Naive thymus-derived CD8-positive, alpha-beta T cell (primary cell): ENCODE measurements around the gene ITGAL. TPM values are rescaled to one million over a fixed set of nuclear protein-coding genes. Genes with fewer than 3 reads are reported as not detected.

Experiments
- ATAC-seq, 2 donors: fragments of 150-1000 bp; cut with Tn5 transposase in 1 of 2; sonication (Bioruptor Pico), chemical (Tn5 transposase) in 1 of 2; 1 replicate in 1 of 2; 2 replicates in 1 of 2; pipeline ENCODE4 v1.10.0; 2021; ENCODE audit warnings: mild to moderate bottlenecking in 2 of 2, moderate library complexity in 2 of 2
- POLR2A ChIA-PET: fragments of 350-600 bp; sonication (Branson Sonifier 250); formaldehyde crosslinking; loops from one replicate; lab custom pipeline; 2021; ENCODE audit warnings: antibody characterized with exemption; lab: Charles Lee
- DNase-seq, 10 donors: peaks; one replicate each; pipeline versions ENCODE4 v3.0.0 to v3.0.0-alpha.2; 2020 to 2022
- H3K27ac Mint-ChIP-seq, 10 donors: one replicate each; pipeline ENCODE4 v1.8.0; 2020 to 2022; ENCODE audit warnings: mild to moderate bottlenecking in 10 of 10, mixed read lengths in 10 of 10, moderate library complexity in 4 of 10, inconsistent platforms in 1 of 10
- H3K27me3 Mint-ChIP-seq, 5 donors: one replicate each; pipeline ENCODE4 v1.8.0; 2021 to 2022; ENCODE audit warnings: mixed read lengths in 5 of 5
- H3K36me3 Mint-ChIP-seq, 3 donors: one replicate each; pipeline ENCODE4 v1.8.0; 2020 to 2022; ENCODE audit warnings: mixed read lengths in 3 of 3, mild to moderate bottlenecking in 2 of 3, inconsistent platforms in 1 of 3
- H3K4me1 Mint-ChIP-seq, 4 donors: one replicate each; pipeline ENCODE4 v1.8.0; 2021 to 2022; ENCODE audit warnings: mixed read lengths in 4 of 4
- H3K4me3 Mint-ChIP-seq, 10 donors: one replicate each; pipeline ENCODE4 v1.8.0; 2020 to 2022; ENCODE audit warnings: mild to moderate bottlenecking in 10 of 10, mixed read lengths in 10 of 10, moderate library complexity in 6 of 10, inconsistent platforms in 1 of 10
- H3K9me3 Mint-ChIP-seq, 9 donors: one replicate each; pipeline ENCODE4 v1.8.0; 2020 to 2022; ENCODE audit warnings: mixed read lengths in 9 of 9, mild to moderate bottlenecking in 3 of 9, inconsistent platforms in 1 of 9, moderate library complexity in 1 of 9
- polyA plus RNA-seq, 3 donors: library from polyadenylated mRNA; unstranded; fragments of 300-500 nt; fragmentation: Illumina TruSeq; gene quantifications; one replicate each; pipeline ENCODE4 v1.2.3, GENCODE V29; 2021
- total RNA-seq, 8 experiments: library from RNA in 2 of 8; stranded (reverse) in 2 of 8; gene quantifications; one replicate each; pipeline ENCODE4 v1.2.3 and lab custom pipeline; 2021 to 2026

ITGAL gene
- total and polyA plus RNA-seq, 5 experiments from 2014 or later = 121 to 339 (median 157) TPM

DNA sequence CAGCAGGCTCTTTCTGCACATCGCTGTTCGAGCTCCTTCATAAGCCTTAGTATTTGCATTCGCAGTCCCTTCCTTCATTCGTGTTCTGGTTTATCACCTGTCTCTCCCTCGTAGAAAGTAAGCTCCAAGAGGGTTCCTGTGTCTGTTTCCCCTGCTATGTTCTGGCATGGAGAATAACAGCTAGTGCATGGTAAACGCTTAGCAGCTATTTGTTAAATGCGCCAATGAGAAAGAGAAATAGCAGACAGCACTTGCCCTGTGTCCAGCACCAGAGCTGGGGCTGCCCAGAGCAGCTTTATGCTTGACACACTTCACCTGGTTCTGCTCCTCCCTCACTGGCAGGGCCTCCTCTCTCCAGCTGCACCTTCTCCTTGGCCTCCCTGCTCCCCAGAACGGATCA is 93.4 kb downstream of the ITGAL start:
- ATAC-seq (no peak), DNase-seq (no peak)
- POLR2A ChIA-PET = interaction anchor here (0.8 to 1.1 kb wide), 2 partner anchors 20 to 34 kb away, joined by 4 to 5 read pairs; partner anchors contain the start of gene ZNF785
- Mint-ChIP-seq H3K9me3 (no peaks in the 10 kb centered on the region), H3K27ac (peak overlapping the region in 7 of 10 donors; percentile 38 to 97 (median 77)), H3K4me1 (peaks cover 14 to 50% (median 34%) of the 10 kb centered on the region in 4 donors), H3K4me3 (no peak overlapping the region), H3K27me3 (no peaks in the 10 kb centered on the region), H3K36me3 (no peaks in the 10 kb centered on the region)

DNA sequence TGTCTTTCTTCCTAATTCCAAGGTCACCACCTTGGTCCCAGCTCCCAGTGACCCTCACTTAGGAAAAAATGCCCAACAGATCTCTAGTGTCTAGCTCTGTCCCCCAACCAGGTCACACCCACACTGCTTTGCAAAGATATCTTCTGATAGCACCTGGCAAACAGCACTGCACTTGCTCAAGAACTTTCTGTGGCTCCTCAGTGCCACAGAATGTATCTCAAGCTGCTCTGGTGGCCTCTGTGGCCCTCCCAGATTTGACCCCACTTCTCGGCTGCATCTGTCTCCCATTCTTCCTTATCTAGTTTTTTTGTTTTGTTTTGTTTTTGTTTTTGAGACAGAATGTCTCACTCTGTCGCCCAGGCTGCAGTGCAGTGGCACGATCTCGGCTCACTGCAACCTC is 94.0 kb downstream of the ITGAL start:
- H3K27me3 Mint-ChIP-seq = no peaks in the 10 kb centered on the region
- H3K27ac Mint-ChIP-seq = peak overlapping the region; percentile 16 to 97 (median 78)
- POLR2A ChIA-PET = interaction anchor here (1.1 to 3.0 kb wide), 3 partner anchors 8 to 94 kb away, joined by 4 to 31 read pairs (median 5); partner anchors contain the start of genes ZNF764 and ZNF785
- no peak for DNase-seq
- H3K4me3 Mint-ChIP-seq = peak overlapping the region in 1 of 10 donors; percentile 25
- no peak for ATAC-seq
- no peaks in the 10 kb centered on the region for H3K9me3 Mint-ChIP-seq
- peaks cover 11 to 48% (median 31%) of the 10 kb centered on the region in 4 donors for H3K4me1 Mint-ChIP-seq
- H3K36me3 Mint-ChIP-seq = no peaks in the 10 kb centered on the region

DNA sequence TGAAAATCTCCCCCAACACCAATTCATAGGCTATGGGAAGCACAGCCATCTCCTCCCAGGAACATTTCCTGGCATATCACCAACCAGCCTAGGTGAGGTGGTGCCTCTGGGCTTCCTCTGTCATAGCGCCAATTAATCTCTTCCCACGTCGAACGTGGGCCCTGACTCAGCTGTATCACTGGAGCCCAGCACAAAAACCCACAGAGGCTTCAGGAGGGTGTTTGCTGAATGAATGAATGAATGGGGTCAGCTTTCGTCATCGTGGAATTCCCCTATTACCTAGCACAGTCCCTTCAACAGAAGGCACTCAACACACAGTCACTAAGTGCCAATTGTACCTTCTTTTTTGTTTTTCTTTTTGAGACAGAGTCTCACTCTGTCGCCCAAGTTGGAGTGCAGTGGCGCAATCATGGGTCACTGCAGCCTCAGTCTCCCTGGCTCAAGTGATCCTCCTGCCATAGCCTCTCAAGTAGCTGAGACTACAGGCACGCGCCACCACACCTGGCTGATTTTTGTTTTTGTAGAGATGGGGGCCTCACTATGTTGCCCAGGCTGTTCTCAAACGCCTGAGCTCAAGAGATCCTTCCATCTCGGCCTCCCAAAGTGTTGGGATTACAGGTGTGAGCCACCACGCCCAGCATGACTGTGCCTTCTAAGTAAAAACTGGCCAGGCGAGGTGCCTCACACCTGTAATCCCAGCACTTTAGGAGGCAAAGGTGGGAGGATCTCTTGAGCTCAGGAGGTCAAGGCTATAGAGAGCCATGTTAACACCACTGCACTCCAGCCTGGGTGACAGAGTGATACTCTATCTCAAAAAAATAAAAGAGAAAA is 94.8 kb downstream of the ITGAL start:
- Mint-ChIP-seq H3K27ac (peak overlapping the region; percentile 94 to 100 (median 99)), H3K27me3 (no peaks in the 10 kb centered on the region), H3K4me1 (peaks cover 15 to 51% (median 34%) of the 10 kb centered on the region in 4 donors), H3K4me3 (peak overlapping the region in 8 of 10 donors; percentile 72 to 90 (median 84)), H3K36me3 (peaks cover 0 to 3% (median 0%) of the 10 kb centered on the region in 3 donors), H3K9me3 (no peaks in the 10 kb centered on the region)
- POLR2A ChIA-PET = interaction anchor here (0.6 to 3.0 kb wide), 5 partner anchors 9 to 508 kb away, joined by 4 to 31 read pairs (median 9); partner anchors contain the start of genes FBRS, ZNF764 and ZNF785
- DNase-seq = no peak
- no peak for ATAC-seq

DNA sequence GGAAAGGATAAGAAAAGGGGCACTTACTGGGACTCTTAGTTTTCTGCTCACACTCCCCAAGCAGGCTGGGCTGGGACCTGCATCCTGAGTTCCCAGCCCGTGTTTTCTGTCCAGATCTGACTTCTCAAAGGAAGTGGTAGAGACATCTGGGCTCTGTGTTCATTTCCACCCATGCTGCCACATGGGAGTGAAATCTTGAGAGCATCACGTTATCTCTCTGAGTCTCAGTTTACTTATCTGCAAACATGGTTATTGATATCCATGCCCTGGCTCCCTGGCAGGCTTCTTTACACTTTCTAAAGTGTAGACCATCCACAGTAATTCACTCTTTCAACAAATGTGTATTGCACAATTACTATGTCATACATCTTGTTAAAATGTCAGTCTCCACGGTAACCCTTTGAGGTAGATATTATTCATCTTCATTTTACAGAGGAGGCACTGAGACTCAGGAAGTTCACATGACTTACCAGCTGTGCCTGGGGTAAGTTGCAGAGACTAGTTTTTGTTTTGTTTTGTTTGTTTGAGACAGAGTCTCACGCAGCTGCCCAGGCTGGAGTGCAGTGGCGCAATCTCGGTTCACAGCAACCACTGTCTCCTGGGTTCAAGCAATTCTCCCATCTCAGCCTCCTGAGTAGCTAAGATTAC is 95.6 kb downstream of the ITGAL start:
- H3K4me1 Mint-ChIP-seq = peaks cover 15 to 52% (median 34%) of the 10 kb centered on the region in 4 donors
- POLR2A ChIA-PET = interaction anchor here (0.5 to 3.0 kb wide), 12 partner anchors 10 to 681 kb away, joined by 3 to 31 read pairs (median 4); partner anchors contain the start of genes FBRS, SEPTIN1, ZNF764 and ZNF785
- H3K36me3 Mint-ChIP-seq = peaks cover 0 to 3% (median 0%) of the 10 kb centered on the region in 3 donors
- no peaks in the 10 kb centered on the region for H3K27me3 Mint-ChIP-seq
- peak overlapping the region; percentile 64 to 90 (median 82) for H3K4me3 Mint-ChIP-seq
- ATAC-seq (peak; percentile 36 to 46), DNase-seq (peak in 9 of 10 donors; percentile 11 to 78 (median 41))
- no peaks in the 10 kb centered on the region for H3K9me3 Mint-ChIP-seq
- peak overlapping the region; percentile 94 to 100 (median 99) for H3K27ac Mint-ChIP-seq

DNA sequence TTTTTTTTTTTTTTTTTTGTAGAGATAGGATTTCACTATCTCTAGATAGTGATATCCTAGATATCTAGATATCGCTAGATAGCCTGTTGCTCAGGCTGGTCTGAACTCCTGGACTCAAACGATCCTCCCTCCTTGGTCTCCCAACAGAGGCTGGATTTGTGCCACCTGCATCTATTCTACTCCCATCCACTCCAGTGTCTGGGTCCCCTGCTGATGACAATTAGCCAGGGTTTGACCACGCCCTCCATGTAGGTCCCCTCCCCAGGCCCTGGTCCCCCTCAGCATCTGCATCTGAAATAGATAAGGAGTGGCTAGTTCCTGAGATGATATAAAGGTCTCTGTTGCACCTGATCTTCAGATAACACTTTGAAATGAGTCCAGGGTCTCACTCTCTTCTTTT is 96.7 kb downstream of the ITGAL start:
- DNase-seq = no peak
- H3K36me3 Mint-ChIP-seq = peaks cover 0 to 3% (median 0%) of the 10 kb centered on the region in 3 donors
- ATAC-seq = no peak
- no peaks in the 10 kb centered on the region for H3K27me3 Mint-ChIP-seq
- H3K4me1 Mint-ChIP-seq = peaks cover 17 to 57% (median 37%) of the 10 kb centered on the region in 4 donors
- POLR2A ChIA-PET = interaction anchor here (0.6 to 3.0 kb wide), 6 partner anchors 11 to 255 kb away, joined by 3 to 31 read pairs (median 8); partner anchors contain the start of genes DCTPP1, ZNF764 and ZNF785
- peak overlapping the region in 7 of 10 donors; percentile 12 to 65 (median 31) for H3K4me3 Mint-ChIP-seq
- peak overlapping the region in 8 of 10 donors; percentile 25 to 100 (median 94) for H3K27ac Mint-ChIP-seq
- H3K9me3 Mint-ChIP-seq = no peaks in the 10 kb centered on the region

DNA sequence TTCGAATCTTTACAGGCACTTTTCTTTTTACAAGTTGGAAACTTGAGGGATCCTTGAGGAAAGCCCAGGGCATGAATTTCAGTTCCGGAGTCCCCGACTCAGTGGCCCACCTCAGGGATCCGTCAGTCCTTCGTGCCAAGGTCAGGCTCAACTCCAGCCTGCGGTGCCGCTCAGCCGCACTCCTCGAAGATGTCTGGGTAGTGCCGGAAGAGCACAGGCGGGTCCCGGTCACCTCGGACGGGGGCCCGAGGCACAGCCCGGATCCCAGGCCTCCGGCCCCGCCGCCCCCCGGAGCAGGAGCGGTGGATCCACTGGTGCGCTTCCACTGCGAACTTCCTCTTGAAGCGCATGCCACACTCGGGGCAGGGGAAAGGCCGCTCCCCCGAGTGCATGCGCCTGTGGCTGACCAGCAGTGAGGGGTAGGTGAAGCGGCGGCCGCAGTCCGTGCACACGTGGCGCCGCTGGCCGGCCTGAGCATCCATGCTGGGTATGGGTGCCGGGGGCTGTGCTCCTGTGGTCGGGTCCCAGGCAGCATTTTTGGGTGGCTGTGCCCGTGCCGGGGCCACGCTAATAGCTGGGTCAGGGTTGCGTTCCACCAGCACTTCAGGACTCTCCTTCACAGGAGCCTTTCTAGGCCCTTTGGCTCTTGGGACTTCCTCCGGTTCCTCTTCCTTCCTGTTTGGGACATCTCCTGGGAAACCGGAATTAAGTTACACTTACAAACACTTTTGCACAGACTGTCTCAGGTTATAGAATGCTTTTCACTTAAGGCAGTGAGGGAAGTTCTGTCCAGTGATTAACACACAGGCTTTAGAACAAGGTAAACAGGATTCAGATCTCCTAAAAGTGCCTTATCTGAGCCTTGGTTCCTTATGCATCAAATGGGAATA is 97.4 kb downstream of the ITGAL start:
- ATAC-seq (no peak), DNase-seq (no peak)
- Mint-ChIP-seq H3K4me1 (peaks cover 17 to 57% (median 37%) of the 10 kb centered on the region in 4 donors), H3K36me3 (peaks cover 0 to 3% (median 0%) of the 10 kb centered on the region in 3 donors), H3K9me3 (no peaks in the 10 kb centered on the region), H3K27ac (peak overlapping the region in 8 of 10 donors; percentile 44 to 100 (median 90)), H3K27me3 (no peaks in the 10 kb centered on the region), H3K4me3 (peak overlapping the region in 8 of 10 donors; percentile 6 to 91 (median 50))
- POLR2A ChIA-PET = interaction anchor here (0.5 to 3.1 kb wide), 14 partner anchors 8 to 608 kb away, joined by 3 to 131 read pairs (median 10); partner anchors contain the start of genes DCTPP1, FBRS, PRR14 and TMEM219

DNA sequence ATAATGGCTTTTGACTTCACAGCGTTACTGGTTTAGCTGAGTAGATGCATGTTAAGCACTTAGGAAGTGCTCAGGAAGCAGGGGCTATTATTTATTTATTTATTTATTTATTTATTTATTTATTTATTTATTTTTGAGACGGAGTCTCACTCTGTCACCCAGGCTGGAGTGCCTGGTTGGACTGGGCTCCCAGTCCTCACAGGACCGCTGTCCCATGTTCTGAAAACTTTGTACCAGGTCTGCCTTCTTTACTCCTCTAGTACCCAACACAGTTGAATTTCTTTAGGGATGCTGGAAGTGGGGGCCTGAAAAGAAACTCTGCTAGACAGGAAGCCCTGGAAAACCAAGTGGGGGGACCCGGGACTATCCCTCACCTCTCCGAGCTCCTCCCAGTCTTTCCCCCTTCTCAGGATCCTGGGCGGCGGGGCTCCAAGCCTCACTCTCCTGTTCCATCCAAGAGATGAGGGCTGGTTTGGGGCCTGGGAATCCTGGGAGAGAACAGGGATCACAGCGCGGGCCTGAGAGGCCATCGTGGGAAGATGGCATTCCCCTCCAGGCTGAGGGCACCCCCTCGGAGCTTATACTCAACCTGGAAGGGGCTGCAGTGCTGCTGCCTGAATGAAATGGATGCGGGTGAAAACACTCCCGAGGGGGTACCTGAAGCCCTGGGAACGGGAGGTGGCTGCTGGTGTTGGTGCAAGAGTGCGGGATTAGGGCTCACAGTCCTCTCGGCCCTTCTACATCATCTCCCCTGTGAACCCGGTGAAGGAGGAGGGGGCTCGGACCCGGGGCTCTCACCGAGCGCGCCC is 98.3 kb downstream of the ITGAL start:
- ATAC-seq (no peak), DNase-seq (no peak)
- H3K4me1 Mint-ChIP-seq = peaks cover 17 to 57% (median 37%) of the 10 kb centered on the region in 4 donors
- H3K9me3 Mint-ChIP-seq = no peaks in the 10 kb centered on the region
- peak overlapping the region; percentile 82 to 93 (median 88) for H3K4me3 Mint-ChIP-seq
- H3K36me3 Mint-ChIP-seq = peaks cover 0 to 3% (median 0%) of the 10 kb centered on the region in 3 donors
- POLR2A ChIA-PET = interaction anchor here (0.5 to 3.1 kb wide), 30 partner anchors 9 to 609 kb away, joined by 3 to 131 read pairs (median 8); partner anchors contain the start of genes DCTPP1, FBRS, ITGAL and PRR14
- H3K27me3 Mint-ChIP-seq = no peaks in the 10 kb centered on the region
- H3K27ac Mint-ChIP-seq = peak overlapping the region; percentile 93 to 99 (median 95)

DNA sequence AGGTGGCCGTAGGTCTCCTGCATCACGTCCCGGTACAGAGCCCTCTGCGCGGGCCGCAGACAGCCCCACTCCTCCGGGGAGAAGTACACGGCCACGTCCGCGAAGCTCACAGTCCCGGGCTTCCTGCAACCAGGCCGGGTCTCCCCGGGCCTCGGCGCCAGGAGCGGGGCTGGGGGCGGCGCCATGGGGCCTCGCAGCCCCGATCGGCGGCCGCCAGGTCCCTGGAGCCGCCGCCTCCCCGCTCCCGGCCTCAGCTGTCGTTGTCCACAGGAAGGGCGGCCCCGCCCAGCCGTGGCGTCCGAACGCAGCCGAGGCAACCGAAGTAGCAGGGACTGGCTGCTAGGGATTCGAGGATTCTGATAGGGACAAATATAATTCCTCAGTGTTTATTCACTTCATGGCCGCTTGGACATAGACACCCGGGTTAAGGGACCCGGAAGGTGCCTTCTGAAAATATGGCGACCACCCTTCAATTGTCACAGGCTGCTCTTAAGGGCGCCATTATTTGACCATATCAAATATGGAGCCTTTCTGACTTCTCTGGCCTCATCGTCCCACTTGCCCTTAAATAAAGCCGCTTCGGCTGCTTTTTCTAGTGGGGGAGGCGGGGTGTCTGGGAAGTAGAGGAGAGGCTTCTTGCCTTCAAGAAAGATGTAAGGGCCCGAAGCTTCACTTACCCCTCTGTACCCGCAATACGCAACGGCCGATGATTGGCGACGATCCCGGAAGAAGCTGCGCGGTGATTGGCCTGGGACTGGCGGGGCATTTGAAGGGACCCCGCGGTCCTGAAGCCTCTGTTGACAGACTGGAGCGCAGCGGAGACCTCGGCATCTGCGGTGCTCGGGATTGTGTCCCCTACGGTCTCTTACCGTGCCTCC is 99.1 kb downstream of the ITGAL start, which contains the start of gene ZNF688:
Gene ZNF688, minus strand, starts transcription at position 270 of the 878 bp plus-strand sequence. Its CDS starts 85 bp downstream, at position 185.
- peaks cover 17 to 53% (median 34%) of the 10 kb centered on the region in 4 donors for H3K4me1 Mint-ChIP-seq
- H3K4me3 Mint-ChIP-seq = peak within 1 kb of the TSS; percentile 82 to 95 (median 92)
- ATAC-seq = peak; percentile 83 to 86
- POLR2A ChIA-PET = interaction anchor here (0.5 to 3.1 kb wide), 42 partner anchors 10 to 610 kb away, joined by 3 to 131 read pairs (median 5); partner anchors contain the start of genes ALDOA, CORO1A, DCTPP1 and FBRS
- H3K27me3 Mint-ChIP-seq = no peaks in the 10 kb centered on the region
- H3K27ac Mint-ChIP-seq = peak within 1 kb of the TSS; percentile 93 to 99 (median 98)
- H3K36me3 Mint-ChIP-seq = peaks cover 0 to 3% (median 0%) of the 10 kb centered on the region in 3 donors
- H3K9me3 Mint-ChIP-seq = no peaks in the 10 kb centered on the region
- DNase-seq = peak; percentile 84 to 99 (median 96)
